Mesenchymal stem cell (in vitro differentiated cells and primary cell): ENCODE measurements around the gene ZFHX3.
"Not testable (repeated sequence)": the region's sequence is repeated elsewhere in the genome, so short reads cannot be mapped to it uniquely, and the experiment has no call there.

Source experiments
- DNase-seq: peaks from one replicate; pipeline ENCODE4 v3.0.0-alpha.2; 2013
- H2AFZ ChIP-seq: one replicate; pipeline ENCODE4 v1.6.1; 2013; ENCODE audit warnings: low read depth, mild to moderate bottlenecking, control low read depth, inconsistent platforms, low read length, moderate library complexity
- H2AK5ac ChIP-seq: 2 replicates; pipeline ENCODE4 v1.6.1; 2013; ENCODE audit warnings: low read length, moderate library complexity, mild to moderate bottlenecking, inconsistent platforms; ENCODE audit not compliant: severe bottlenecking
- H2BK120ac ChIP-seq: one replicate; pipeline ENCODE4 v1.6.1; 2013; ENCODE audit warnings: low read depth, mild to moderate bottlenecking, inconsistent platforms, low read length, moderate library complexity
- H2BK12ac ChIP-seq, 2 experiments: one replicate each; pipeline ENCODE4 v1.6.1; 2013; ENCODE audit warnings: inconsistent platforms in 2 of 2, low read length in 2 of 2, mild to moderate bottlenecking in 2 of 2, moderate library complexity in 2 of 2, control low read depth in 1 of 2
- H2BK15ac ChIP-seq: one replicate; pipeline ENCODE4 v1.6.1; 2013; ENCODE audit warnings: mild to moderate bottlenecking, low read depth, inconsistent platforms; ENCODE audit not compliant: poor library complexity, severe bottlenecking
- H2BK5ac ChIP-seq: 2 replicates; pipeline ENCODE4 v1.6.1; 2013; ENCODE audit warnings: low read depth, mild to moderate bottlenecking, low read length, control low read depth, inconsistent platforms; ENCODE audit not compliant: poor library complexity, severe bottlenecking
- H3K14ac ChIP-seq, 2 experiments: one replicate each; pipeline ENCODE4 v1.6.1; 2013; ENCODE audit warnings: inconsistent platforms in 2 of 2, low read length in 2 of 2, control low read depth in 1 of 2, mild to moderate bottlenecking in 1 of 2, moderate library complexity in 1 of 2
- H3K18ac ChIP-seq, 2 experiments: one replicate each; pipeline ENCODE4 v1.6.1; 2013; ENCODE audit warnings: inconsistent platforms in 2 of 2, low read length in 2 of 2, control low read depth in 1 of 2, low read depth in 1 of 2, mild to moderate bottlenecking in 1 of 2
- H3K23ac ChIP-seq, 2 experiments: one replicate each; pipeline ENCODE4 v1.6.1; 2013; ENCODE audit warnings: inconsistent platforms in 2 of 2, low read length in 2 of 2, mild to moderate bottlenecking in 2 of 2, moderate library complexity in 2 of 2, control low read depth in 1 of 2
- H3K27ac ChIP-seq: 2 replicates; pipeline ENCODE4 v1.5.1; 2013; ENCODE audit warnings: mild to moderate bottlenecking, moderate library complexity, low read length, control low read depth, inconsistent platforms; ENCODE audit not compliant: poor library complexity, severe bottlenecking
- H3K27me3 ChIP-seq, 2 experiments: 2 replicates each; pipeline versions ENCODE4 v1.6.1 to v1.7.0; 2013; ENCODE audit warnings: low read length in 2 of 2, mild to moderate bottlenecking in 2 of 2, moderate library complexity in 2 of 2, control low read depth in 1 of 2, inconsistent platforms in 1 of 2; ENCODE audit not compliant: control insufficient read depth in 1 of 2, insufficient read depth in 1 of 2
- H3K36me3 ChIP-seq, 2 experiments: 2 replicates each; pipeline versions ENCODE4 v1.6.1 to v1.7.0; 2013; ENCODE audit warnings: low read length in 2 of 2, control low read depth in 1 of 2, inconsistent platforms in 1 of 2, low read depth in 1 of 2, mild to moderate bottlenecking in 1 of 2; ENCODE audit not compliant: insufficient read depth in 2 of 2, control insufficient read depth in 1 of 2
- H3K4ac ChIP-seq, 2 experiments: one replicate each; pipeline ENCODE4 v1.6.1; 2013; ENCODE audit warnings: inconsistent platforms in 2 of 2, low read length in 2 of 2, mild to moderate bottlenecking in 2 of 2, moderate library complexity in 2 of 2, control low read depth in 1 of 2, low read depth in 1 of 2
- H3K4me1 ChIP-seq: 2 replicates; pipeline ENCODE4 v1.6.1; 2013; ENCODE audit warnings: low read depth, low read length, control low read depth; ENCODE audit not compliant: control insufficient read depth, insufficient read depth
- H3K4me2 ChIP-seq: 2 replicates; pipeline ENCODE4 v1.6.1; 2013; ENCODE audit warnings: low read length, mild to moderate bottlenecking, inconsistent platforms; ENCODE audit not compliant: poor library complexity, severe bottlenecking
- H3K4me3 ChIP-seq, 2 experiments: 2 replicates each; pipeline versions ENCODE4 v1.5.1 to v1.7.0; 2013; ENCODE audit warnings: low read length in 2 of 2, mild to moderate bottlenecking in 2 of 2, control low read depth in 1 of 2, low read depth in 1 of 2; ENCODE audit not compliant: insufficient read depth in 1 of 2
- H3K79me1 ChIP-seq: replicated peaks from 2 replicates; pipeline ENCODE4 v1.6.1; 2013; ENCODE audit warnings: mild to moderate bottlenecking, control low read depth, low read length, inconsistent platforms; ENCODE audit not compliant: poor library complexity, severe bottlenecking
- H3K9ac ChIP-seq: 2 replicates; pipeline ENCODE4 v1.7.0; 2013; ENCODE audit warnings: mild to moderate bottlenecking, low read length, moderate library complexity
- H3K9me3 ChIP-seq: 2 replicates; pipeline ENCODE4 v1.7.0; 2013; ENCODE audit warnings: mild to moderate bottlenecking, low read length; ENCODE audit not compliant: control insufficient read depth
- H4K8ac ChIP-seq: one replicate; pipeline ENCODE4 v1.6.1; 2013; ENCODE audit warnings: inconsistent platforms, mild to moderate bottlenecking, low read length, moderate library complexity
- H4K91ac ChIP-seq: one replicate; pipeline ENCODE4 v1.6.1; 2013; ENCODE audit warnings: mild to moderate bottlenecking, low read length, inconsistent platforms
- WGBS: methylation state at CpG from one replicate; pipeline ENCODE4 v1.1.7; 2013; ENCODE audit warnings: mixed read lengths; 5-methylcytosine and 5-hydroxymethylcytosine counted together

Gene ZFHX3

GRCh38 chr16:72989203-72989578 lies 58.7 kb downstream of the ZFHX3 start:
- peaks cover 46% of the 10 kb centered on the region for H3K79me1 ChIP-seq
- H2BK12ac ChIP-seq, H2BK5ac ChIP-seq, H3K18ac ChIP-seq, DNase-seq, H3K4me1 ChIP-seq, H2AK5ac ChIP-seq, H3K36me3 ChIP-seq, H3K4me2 ChIP-seq, H2AFZ ChIP-seq, H4K8ac ChIP-seq, H3K9me3 ChIP-seq, H2BK15ac ChIP-seq, H3K27me3 ChIP-seq, H3K27ac ChIP-seq, H3K23ac ChIP-seq, H4K91ac ChIP-seq, H3K4ac ChIP-seq, H2BK120ac ChIP-seq, H3K14ac ChIP-seq: not testable (repeated sequence)
- WGBS, result 98% methylated on average over 7 of the region's 7 CpGs
- peak overlapping the region in 1 of 2 experiments; percentile 75 for H3K4me3 ChIP-seq
- H3K9ac ChIP-seq, result peak overlapping the region; percentile 81

- Histone ChIP-seq H2BK12ac (no peak overlapping the region), H2AFZ (no peak overlapping the region), H2BK15ac (no peak overlapping the region), H3K23ac (no peak overlapping the region), H2BK120ac (no peak overlapping the region), H4K8ac (no peak overlapping the region), H3K4me3 (no peak overlapping the region), H3K4me2 (no peak overlapping the region), H3K36me3 (no peaks in the 10 kb centered on the region), H2BK5ac (no peak overlapping the region), H3K79me1 (peaks cover 51% of the 10 kb centered on the region), H3K9me3 (no peaks in the 10 kb centered on the region), H3K4ac (no peak overlapping the region), H3K18ac (no peak overlapping the region), H3K9ac (peak overlapping the region; percentile 81), H3K14ac (no peak overlapping the region), H3K27me3 (no peaks in the 10 kb centered on the region), H3K27ac (no peak overlapping the region), H3K4me1 (peaks cover 10% of the 10 kb centered on the region), H2AK5ac (no peak overlapping the region), H4K91ac (no peak overlapping the region)
- WGBS, result 93% methylated on average over 1 of the region's 1 CpG
- DNase-seq, result no peak
Observed at GRCh38 chr16:72988569-72988968, 59.4 kb downstream of the ZFHX3 start.

- Histone ChIP-seq H3K9me3 (no peaks in the 10 kb centered on the region), H3K4me3 (no peak overlapping the region)
- 100% methylated on average over 3 of the region's 3 CpGs for WGBS
Observed at GRCh38 chr16:72987480-72987901, 60.4 kb downstream of the ZFHX3 start.

GRCh38 chr16:72985995-72986394 lies 61.9 kb downstream of the ZFHX3 start:
- H3K23ac ChIP-seq, result no peak overlapping the region
- DNase-seq, result peak; percentile 18
- no peak overlapping the region for H2BK5ac ChIP-seq
- H2BK12ac ChIP-seq, result peak overlapping the region in 1 of 2 experiments; percentile 18
- no peaks in the 10 kb centered on the region for H3K9me3 ChIP-seq
- no peak overlapping the region for H3K27ac ChIP-seq
- H3K4me3 ChIP-seq, result peak overlapping the region in 1 of 2 experiments; percentile 60
- no peaks in the 10 kb centered on the region for H3K27me3 ChIP-seq
- no peaks in the 10 kb centered on the region for H3K36me3 ChIP-seq
- peak overlapping the region in 1 of 2 experiments; percentile 42 for H3K4ac ChIP-seq
- no peak overlapping the region for H2AFZ ChIP-seq
- WGBS, result 83% methylated on average over 3 of the region's 7 CpGs
- H3K4me1 ChIP-seq, result peaks cover 10% of the 10 kb centered on the region
- H2AK5ac ChIP-seq, result no peak overlapping the region
- H3K4me2 ChIP-seq, result no peak overlapping the region
- H4K91ac ChIP-seq, result no peak overlapping the region
- H3K18ac ChIP-seq, result peak overlapping the region in 1 of 2 experiments; percentile 48
- H3K79me1 ChIP-seq, result peaks cover 45% of the 10 kb centered on the region
- H4K8ac ChIP-seq, result peak overlapping the region; percentile 55
- H2BK120ac ChIP-seq, result no peak overlapping the region
- peak overlapping the region; percentile 71 for H3K9ac ChIP-seq
- H3K14ac ChIP-seq, result no peak overlapping the region
- H2BK15ac ChIP-seq, result no peak overlapping the region

More at GRCh38 chr16:72987480-72987901, 60.4 kb downstream of the ZFHX3 start:
- DNase-seq, result no peak
- peaks cover 49% of the 10 kb centered on the region for H3K79me1 ChIP-seq
- no peak overlapping the region for H3K23ac ChIP-seq
- H2BK15ac ChIP-seq, result no peak overlapping the region
- no peak overlapping the region for H3K4me2 ChIP-seq
- peaks cover 10% of the 10 kb centered on the region for H3K4me1 ChIP-seq
- no peak overlapping the region for H2BK12ac ChIP-seq
- no peak overlapping the region for H2BK5ac ChIP-seq
- H2AK5ac ChIP-seq, result no peak overlapping the region
- no peak overlapping the region for H2BK120ac ChIP-seq
- H3K27me3 ChIP-seq, result no peaks in the 10 kb centered on the region
- H4K8ac ChIP-seq, result no peak overlapping the region
- H3K4ac ChIP-seq, result no peak overlapping the region
- H4K91ac ChIP-seq, result no peak overlapping the region
- H3K27ac ChIP-seq, result no peak overlapping the region
- no peak overlapping the region for H3K18ac ChIP-seq
- H3K14ac ChIP-seq, result no peak overlapping the region
- H2AFZ ChIP-seq, result no peak overlapping the region
- no peaks in the 10 kb centered on the region for H3K36me3 ChIP-seq
- H3K9ac ChIP-seq, result no peak overlapping the region
